CD4-positive, alpha-beta T cell treated with Interleukin-6 for 4 hours (primary cell): ENCODE results near the gene MPRIP.

Experiments used
- DNase-seq: peaks from one replicate; pipeline ENCODE4 v3.0.0-alpha.2; 2020; ENCODE audit warnings: mixed read lengths

The MPRIP gene

DNA sequence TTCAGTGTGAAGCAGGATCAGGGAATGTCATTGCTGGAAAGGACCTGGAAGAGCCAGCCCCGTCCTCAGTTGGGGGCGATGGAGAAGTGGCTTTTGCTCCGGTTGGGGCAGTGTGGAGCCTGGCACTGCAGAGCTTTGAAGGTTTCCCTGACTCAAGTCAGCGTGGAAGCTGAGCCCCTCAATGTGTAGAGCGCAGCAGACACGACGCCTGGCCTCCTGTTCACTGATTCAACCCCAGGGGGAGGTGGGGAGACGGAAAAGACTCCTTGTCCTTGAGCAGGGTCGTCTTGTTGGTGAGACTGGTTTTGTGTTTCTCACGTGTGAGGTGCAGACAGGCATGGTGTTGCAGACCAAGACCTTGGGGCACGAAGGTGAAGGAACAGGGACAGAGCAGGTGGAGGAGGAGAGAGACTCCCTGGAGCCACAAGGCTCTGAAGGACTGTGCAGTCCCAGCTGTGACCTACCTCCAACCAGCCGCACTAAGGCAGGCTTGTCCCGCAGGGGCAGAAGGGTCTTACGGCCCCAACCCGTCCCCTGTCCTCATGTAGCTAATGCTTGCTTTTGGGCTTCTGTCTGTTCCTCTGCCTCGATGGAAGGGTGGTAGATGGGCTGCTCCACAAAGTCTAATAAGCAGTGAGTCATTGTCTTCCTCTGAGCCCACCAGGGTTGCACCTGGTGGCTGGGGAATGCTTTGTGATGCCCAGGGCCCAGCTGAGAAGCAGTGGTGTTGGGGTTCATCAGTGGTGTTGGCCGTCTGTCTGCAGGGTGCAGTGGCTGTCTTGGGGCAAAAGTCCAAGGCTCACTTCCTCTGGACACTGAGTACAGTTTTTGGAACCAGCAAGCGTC is 47.8 kb downstream of the MPRIP start:
- DNase-seq = no peak

GRCh38 chr17:17090642-17091103 is 48.4 kb downstream of the MPRIP start:
- DNase-seq = no peak

DNA sequence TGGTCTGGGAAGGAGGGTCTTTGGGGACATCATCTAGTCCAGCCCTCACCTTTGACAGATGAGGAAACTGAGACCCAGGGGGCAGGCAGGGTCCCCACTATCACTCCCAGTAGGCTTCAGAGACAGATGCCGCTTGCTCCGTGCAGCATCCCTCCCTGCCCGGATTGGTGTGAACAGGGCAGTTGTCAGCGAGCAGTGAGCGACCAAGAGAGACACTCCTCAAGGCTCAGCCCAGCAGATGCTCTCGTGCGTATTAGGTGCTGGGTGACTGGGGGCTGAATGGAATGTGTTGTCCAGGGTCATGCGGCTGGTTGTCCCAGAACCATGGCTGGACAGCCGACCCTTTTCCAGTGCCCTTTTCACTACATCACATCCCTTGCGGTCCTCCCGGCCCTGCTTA is 49.0 kb downstream of the MPRIP start:
- no peak for DNase-seq

GRCh38 chr17:17091856-17092756 is 49.8 kb downstream of the MPRIP start:
- no peak for DNase-seq

- no peak for DNase-seq
These were observed 51.5 kb downstream of the MPRIP start for GRCh38 chr17:17093764-17094163.

DNA sequence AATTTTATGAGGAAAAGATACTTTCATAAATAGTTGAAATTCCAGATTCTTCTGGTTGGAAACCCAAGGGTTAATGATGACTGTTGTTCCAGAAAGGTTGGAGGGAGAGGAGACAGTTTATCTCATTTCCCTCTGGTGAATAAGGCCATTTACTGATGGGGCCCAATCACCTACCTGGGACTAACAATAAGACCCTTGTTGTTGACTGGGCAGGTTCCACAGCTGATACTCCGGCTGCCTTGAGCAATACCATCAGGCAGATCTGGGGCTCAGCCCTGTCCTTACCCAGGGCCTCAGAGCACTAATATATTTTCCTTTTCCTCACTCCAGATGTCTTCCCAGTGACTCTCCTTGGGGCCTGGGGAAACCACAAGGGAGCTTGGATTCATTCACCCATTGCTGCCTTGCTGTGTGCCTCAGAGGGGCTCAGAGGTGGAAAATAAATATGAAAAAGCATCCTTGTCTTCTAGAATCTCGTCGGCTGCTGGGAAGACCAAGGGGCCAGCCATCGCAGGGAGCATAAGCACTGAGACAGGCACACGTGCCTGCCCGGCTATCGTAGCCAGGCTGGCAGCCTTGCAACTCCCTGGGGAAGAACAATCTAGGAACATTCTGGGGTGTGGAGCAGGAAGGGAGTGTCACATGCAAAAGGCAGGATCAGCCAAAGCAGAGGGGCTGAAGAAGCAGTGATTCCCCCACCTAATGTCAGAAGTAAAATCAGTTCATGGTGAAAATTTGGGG is 54.4 kb downstream of the MPRIP start:
- no peak for DNase-seq

DNA sequence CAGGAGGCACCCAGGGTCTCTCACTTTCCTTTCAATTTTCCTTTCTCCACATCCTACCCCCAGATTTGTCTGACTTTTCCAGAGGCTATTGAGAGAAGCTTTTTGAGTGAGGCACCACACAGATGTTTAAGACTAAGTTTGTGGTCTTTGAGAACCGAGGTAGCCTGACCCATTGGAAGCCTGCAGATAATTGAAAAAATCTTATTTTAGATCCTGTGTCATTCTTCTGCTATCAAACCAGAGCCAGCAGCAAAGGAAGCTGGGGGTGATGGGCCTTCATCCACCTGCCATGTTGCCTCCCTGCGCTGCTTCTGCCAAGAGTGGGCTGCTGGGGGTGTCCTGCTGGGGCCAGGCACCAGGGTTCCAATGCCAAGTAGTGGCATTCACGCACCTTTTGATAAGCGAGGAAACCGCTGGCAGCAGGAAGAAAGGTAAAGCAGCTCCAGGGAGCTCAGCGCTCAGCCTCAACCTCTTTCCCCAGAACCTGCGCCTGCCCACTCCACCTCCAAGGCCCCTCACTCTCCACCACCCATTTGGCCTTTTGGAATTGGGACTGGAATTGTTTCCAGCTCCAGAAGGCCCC is 55.6 kb downstream of the MPRIP start:
- no peak for DNase-seq

DNA sequence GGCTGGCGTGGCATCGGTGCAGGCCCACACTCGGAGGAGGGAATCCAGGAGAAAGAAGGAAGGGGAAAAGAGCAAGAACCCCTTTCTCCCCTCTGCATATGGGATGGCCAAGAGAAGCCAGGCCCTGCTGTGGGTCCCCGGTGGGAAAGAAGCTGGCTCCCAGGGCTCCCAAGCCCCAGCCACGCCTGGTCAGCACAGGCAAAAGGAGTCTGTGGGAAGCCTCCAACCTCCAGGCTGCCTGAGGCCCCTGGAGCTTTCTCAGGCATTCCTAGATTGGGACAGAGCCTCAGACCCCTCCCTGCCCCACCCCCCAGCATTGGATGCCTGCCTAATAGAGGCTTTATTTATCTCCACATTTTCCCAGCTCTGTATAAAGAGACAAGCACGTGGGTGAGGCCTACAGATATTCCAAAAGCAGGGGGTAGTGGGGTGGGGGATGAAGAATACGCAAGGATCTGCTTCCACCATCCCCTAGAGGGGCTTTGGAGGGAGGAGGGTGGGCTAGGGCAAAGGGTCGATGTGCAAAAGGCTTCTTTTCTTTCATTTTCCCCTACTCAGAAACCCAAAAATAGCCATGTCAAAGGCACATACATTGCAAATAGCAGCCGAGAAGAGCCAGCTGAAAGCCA is 56.4 kb downstream of the MPRIP start:
- no peak for DNase-seq

DNA sequence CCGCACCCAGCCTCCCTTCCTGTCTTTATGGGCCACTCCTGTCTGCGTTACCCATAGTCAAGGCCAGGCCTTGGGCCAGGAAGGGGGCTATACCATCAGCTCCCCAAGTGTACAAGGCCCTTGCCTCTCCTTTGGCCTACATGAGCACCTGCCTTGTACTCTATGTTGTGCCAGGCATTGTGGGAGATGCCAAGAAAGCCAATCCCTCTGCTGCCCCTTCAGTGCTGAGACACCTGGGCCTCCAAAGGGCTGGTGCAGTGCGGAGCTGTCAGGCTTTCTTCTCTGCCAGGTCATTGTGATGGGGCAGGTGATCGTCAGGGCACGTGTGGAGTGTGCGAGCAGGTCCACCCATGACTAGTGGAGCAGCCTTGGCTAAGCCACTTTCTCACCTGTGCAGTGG is 59.9 kb downstream of the MPRIP start:
- no peak for DNase-seq

DNA sequence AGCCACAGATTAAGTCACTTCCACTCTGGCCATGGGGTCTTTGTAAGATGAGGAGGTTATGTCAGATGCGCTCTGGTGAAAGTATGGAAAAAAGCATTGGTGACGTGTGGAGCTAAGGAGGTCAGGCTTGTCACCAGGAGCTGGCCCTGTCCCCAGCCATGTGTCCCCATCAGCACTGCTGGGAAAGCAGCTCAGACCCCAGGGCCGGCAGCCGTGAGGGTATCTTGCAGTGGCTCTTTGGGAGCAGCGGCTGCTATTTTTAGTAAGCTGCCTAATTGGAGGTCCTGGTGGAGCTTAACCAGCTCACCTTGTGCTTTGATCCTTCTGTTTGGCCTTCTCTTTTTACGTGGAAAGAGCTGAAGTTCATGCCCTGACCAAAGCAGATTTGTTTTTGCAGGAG is 60.9 kb downstream of the MPRIP start:
- no peak for DNase-seq

GRCh38 chr17:17104036-17104435 is 61.8 kb downstream of the MPRIP start:
- no peak for DNase-seq

GRCh38 chr17:17104494-17104893 is 62.2 kb downstream of the MPRIP start:
- DNase-seq = no peak

GRCh38 chr17:17105976-17106375 is 63.7 kb downstream of the MPRIP start:
- DNase-seq = no peak

DNA sequence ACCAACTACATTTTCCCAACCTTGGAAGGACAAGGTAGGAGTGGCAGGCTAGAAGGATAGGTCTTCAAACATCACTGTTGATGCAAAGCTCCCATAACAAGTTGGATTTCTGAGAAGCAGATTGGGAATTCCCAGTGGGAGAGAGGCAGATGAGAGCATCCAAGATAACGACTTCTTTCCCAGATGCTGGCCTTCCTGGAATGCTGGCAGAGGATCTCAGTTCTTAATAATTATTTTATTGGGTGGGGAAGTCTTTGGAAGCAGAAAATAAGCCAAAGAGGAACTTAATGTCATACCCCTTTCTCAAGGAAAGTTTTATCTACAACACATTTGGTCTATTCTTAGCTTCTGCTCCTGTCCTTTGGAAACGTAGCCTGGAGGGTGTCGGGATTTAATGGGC is 64.5 kb downstream of the MPRIP start:
- DNase-seq = no peak

GRCh38 chr17:17107281-17107680 is 65.0 kb downstream of the MPRIP start:
- no peak for DNase-seq

GRCh38 chr17:17107891-17108431 is 65.7 kb downstream of the MPRIP start:
- DNase-seq = no peak

DNA sequence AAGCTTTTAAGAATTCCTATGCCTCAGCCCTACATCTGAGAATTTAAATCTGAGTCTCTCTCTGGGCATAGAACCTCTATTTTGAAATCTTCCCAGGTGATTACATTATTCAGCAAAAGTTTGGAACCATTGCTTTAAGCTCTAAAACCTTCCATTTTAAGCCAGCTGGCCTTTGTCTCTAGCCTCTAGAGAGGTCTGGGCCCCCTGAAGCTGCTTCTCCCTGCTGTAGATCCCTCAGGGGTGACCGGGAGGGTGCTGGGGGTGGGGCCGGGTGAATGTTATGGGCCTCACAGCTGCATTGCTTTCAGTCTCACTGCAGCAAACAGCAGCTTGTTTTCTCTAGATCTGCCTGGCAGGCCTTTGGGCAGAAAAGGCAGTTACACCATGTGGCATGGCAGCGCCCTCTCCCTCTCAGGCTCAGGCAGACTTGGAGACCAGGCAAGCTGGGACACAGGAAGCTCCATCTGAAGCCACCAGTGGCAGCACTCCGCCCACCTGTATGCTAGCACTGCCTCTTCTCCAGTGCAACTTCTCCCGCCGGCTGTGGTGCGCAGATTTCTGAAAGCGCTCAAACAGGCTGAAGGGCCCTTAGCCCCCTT is 66.3 kb downstream of the MPRIP start:
- DNase-seq = no peak

DNA sequence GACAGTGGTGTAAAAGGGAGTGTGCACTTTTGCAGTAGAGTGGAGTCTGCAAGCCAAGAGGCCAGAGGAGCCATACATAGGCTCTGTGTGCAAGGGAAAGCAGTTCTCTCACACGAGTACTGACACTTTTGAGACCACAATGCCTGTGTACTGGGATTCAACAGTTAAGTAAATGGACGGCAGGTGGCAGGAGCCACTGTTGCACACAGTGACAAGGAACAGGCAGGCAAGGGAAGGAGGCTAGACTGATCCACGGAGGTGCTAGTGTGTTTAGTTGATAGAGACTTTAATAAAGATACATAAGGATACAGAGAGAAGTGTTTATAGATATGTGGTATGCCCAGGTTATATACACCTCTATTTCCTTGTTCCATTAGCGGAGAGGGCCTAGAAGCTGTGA is 67.0 kb downstream of the MPRIP start:
- peak; percentile 21 for DNase-seq

DNA sequence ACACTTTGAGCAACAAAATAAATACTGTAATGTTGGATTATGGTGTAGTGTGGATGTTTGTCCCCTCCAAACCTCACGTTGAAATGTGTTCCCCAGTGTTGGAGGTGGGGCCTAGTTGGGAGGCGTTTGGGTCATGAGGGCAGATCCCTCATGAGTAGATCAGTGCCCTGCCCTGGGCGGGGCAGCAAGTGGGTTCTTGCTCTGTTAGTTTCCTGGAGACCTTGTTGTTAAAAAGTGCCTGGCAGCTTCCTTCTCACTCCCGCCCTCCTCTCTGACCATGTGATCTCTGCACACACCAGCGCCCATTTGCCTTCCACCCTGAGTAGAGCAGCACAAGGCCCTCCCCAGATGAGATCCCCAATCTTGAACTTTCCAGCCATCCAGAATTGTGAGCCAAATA is 67.7 kb downstream of the MPRIP start:
- peak; percentile 54 for DNase-seq

DNA sequence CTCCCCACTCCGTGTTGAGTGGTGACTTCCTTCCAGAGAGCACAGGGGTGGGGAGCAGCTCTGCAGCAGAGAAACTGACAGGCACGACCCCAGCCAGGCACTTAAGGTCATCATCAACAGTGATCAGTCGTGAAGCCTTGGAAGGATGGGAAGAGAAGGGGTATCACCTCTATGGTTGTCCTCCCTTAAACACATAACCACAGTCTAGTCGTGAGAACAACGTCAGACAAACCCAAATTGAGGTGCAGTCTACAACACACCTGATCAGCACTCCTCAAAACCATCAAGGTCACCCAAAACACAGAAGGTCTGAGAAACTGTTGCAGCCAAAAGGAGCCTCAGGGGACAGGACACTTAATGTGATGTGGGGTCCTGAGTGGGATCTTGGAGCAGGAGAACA is 68.3 kb downstream of the MPRIP start:
- no peak for DNase-seq
